Fibroblast of skin of right quadriceps (primary cell): ENCODE data around the gene RSPO1.
"Not testable (repeated sequence)": the region's sequence is repeated elsewhere in the genome, so short reads cannot be mapped to it uniquely, and the experiment has no call there.

Experiments used
- DNase-seq: peaks from one replicate; pipeline ENCODE4 v3.0.0-alpha.2; 2013

RSPO1 gene

GRCh38 chr1:37634244-37634991 lies at the start of gene RSPO1:
Gene RSPO1, minus strand, starts transcription at chr1:37634892. Its CDS starts 5,231 bp downstream, at chr1:37629661.
- DNase-seq = peak; percentile 8

GRCh38 chr1:37684182-37684581 lies 49.5 kb upstream of the RSPO1 start:
- DNase-seq = not testable (repeated sequence)

- peak; percentile 57 for DNase-seq
These were observed 47.8 kb upstream of the RSPO1 start for GRCh38 chr1:37682334-37682987.

- no peak for DNase-seq
These were observed 46.2 kb upstream of the RSPO1 start for GRCh38 chr1:37680933-37681332.

- no peak for DNase-seq
These were observed 43.1 kb upstream of the RSPO1 start for GRCh38 chr1:37677808-37678207.

GRCh38 chr1:37677143-37677439 lies 42.4 kb upstream of the RSPO1 start:
- DNase-seq = no peak

DNA sequence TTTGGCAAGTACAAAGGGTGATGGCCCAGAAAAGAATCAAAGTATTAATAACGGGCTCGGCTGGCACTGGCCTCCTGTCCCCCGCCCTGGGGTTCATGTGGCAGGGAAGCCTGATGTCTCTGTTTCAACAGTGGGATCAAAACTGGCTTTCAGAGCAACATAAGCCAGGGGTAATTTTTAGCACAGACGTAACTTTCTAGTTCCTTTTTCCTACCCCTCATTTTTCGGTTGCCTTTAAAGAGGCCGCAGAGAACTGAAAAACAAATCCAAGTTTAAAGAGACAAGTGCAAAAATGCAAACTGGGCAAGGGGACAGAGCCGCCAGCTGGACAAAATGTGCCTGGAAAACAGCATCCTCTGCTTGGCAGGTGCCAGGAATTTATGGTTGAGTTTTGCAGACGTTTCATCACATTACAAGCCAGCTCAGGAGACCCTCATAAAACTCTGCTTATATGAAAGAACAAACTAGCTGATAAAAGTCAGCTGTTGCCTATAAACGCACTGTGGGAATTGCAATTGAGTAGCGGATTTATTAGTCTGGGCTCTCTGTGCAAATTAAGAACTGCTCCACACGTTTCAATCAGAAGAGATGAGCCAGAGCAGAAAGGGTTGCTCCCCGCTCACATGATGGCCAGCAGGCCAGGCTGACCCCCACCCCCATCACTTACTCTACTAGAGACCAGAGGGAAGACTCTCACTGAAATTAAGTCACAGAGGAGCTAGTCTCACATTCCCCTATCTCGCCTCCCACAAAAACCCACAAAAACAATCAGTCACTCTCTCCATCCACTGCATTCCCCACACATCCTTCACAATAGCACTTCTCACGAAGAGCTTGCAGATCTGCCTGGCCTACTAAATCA lies 41.8 kb upstream of the RSPO1 start:
- no peak for DNase-seq

DNA sequence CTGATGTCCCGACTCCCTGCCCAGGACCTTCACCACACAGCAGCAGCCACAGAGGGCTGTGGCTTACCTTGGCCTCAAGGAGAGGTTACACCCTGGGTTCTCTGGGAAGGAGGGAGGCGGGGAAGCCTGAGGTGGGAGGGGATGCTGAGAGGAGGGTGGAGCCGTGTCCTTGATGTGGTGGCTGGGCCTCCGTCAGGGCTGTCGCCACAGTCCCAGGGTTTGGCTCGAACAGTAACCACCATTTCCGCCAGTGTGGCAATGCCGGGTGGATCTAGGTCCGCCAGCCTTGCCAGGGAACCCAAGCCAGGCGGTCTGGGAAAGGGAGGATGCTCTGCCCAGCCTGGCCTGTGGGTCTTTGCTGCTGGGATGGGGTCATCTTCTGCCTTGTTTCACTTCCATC lies 39.2 kb upstream of the RSPO1 start:
- DNase-seq = no peak

GRCh38 chr1:37672136-37672870 lies 37.6 kb upstream of the RSPO1 start:
- no peak for DNase-seq

DNA sequence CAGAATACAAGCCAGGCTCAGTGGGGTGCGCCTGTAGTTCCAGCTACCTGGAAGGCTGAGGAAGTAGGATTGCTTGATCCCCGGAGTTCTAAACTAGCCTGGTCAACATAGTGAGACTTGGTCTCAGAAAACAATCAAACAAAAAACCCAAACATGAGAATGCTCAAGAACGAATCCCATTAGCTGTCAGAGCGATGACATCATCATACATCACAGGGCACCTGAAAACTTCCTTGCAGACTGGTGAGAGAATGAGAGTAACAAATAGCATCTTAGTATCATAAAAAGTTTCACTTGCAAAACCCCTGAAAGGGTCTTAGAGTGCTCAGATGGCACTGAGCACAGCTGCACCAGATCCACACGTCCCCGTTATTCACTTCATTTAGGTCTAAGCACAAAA lies 36.6 kb upstream of the RSPO1 start:
- DNase-seq = no peak

GRCh38 chr1:37670133-37670532 lies 35.4 kb upstream of the RSPO1 start:
- no peak for DNase-seq

- no peak for DNase-seq
These were observed 32.5 kb upstream of the RSPO1 start for GRCh38 chr1:37667023-37667671.

GRCh38 chr1:37666241-37666867 lies 31.7 kb upstream of the RSPO1 start:
- no peak for DNase-seq

- DNase-seq = no peak
These were observed 28.8 kb upstream of the RSPO1 start for GRCh38 chr1:37663426-37664000.

GRCh38 chr1:37662031-37662755 lies 27.5 kb upstream of the RSPO1 start:
- DNase-seq = no peak

GRCh38 chr1:37661401-37661800 lies 26.7 kb upstream of the RSPO1 start:
- DNase-seq = no peak

GRCh38 chr1:37660664-37661063 lies 26.0 kb upstream of the RSPO1 start:
- no peak for DNase-seq

DNA sequence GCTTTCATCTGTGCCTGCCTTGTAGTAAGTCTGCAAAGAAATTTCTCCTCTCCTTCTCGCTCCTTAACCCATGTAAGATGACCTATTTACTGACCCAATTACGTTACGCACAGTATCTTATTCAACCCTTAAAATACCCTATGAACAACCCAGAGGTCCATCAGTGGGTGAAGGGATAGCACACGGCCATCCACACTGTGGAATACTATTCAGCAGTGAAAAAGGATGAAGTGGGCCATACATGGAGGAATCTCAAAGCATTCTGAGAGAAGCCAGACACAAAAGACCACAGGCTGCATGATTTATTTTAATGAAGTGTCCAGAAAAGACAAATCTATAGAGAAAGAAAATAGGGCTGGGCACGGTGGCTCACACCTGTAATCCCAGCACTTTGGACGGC lies 23.8 kb upstream of the RSPO1 start:
- DNase-seq = no peak

DNA sequence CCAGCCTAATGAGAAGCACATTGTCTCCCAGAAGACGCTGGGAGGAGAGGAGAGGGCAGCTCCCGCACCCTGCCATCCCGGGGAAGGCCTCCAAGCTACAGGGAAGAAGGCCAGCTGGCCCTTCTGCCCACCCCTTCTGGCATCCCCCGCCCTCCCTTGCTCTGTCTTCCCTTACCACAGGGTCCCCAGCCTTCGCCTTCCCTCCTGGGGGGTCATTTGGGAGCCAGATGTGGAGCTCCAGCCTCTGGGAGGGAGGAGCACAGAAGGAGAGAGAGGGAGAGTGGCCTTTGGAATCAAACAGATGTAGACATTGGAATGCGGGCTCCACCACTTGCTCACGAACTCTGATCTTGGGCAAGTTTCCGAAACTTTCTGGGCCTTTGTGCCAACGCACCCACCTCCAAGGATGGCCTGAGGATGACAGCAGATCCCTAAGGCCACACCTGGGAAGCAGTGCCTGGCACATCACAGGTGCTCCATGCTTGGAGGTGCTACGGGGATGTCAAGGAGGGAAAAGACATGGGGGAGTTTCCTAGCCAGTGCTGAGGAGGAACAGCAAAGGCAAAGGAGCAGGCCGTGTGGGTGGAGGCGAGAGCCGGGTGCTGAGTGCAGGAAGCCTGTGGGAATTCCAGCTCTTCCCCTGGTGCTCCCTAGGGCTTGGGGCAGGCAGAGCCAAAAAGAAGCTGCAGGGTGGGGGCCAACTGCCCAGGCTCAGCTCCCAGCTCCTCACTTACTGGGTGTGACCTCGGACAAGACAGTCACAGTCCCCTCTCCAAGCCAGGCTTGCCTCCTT lies 23.1 kb upstream of the RSPO1 start:
- DNase-seq = no peak

DNA sequence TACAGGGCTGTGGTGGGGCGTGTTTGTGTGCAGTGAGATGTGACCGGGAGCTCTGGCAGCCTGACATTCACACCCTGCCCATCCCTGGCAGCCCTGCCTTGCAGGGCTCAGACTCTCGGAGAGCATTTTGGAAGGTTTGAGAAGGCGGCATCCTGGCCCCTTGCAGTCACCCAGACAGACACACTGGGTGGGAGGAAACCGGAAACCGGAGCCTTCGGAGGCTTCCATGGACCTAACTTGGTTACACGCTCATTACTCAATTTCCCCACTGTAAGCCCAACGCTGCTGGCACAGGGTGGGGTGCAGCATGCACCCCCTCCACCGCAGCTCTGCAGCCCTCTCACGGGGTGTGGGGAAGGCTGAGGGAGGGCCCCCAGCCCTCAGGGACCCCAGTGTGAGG lies 22.2 kb upstream of the RSPO1 start:
- DNase-seq = no peak
